HepG2 (cell line): ENCODE results near the gene CISD2. TPM values are rescaled to one million over a fixed set of nuclear protein-coding genes. Genes with fewer than 3 reads are reported as not detected.

ENCODE experiments used
- CCDC6 ChIP-seq: sonication (generic); formaldehyde crosslinking; IDR thresholded peaks from 2 replicates; pipeline ENCODE4 v1.8.1; 2022; ENCODE audit warnings: mild to moderate bottlenecking, missing genetic modification reagents, moderate library complexity
- CTCF ChIP-seq: sonication (generic); formaldehyde crosslinking; IDR thresholded peaks from 2 replicates; pipeline ENCODE4 v1.5.0; 2020; ENCODE audit warnings: mild to moderate bottlenecking, missing genetic modification reagents, moderate library complexity
- DMAP1 ChIP-seq: IDR thresholded peaks from 2 replicates; pipeline ENCODE4 v1.6.1; 2016
- EHMT2 ChIP-seq: fragments of 200-600 bp; sonication (generic); IDR thresholded peaks from 2 replicates; pipeline ENCODE4 v1.7.0; 2017; ENCODE audit warnings: antibody characterized with exemption, low read depth, low read length, borderline replicate concordance
- HMGXB3 ChIP-seq: sonication (generic); formaldehyde crosslinking; IDR thresholded peaks from 2 replicates; pipeline ENCODE4 v1.4.0; 2020; ENCODE audit warnings: missing genetic modification reagents, borderline replicate concordance
- IKZF5 ChIP-seq: IDR thresholded peaks from 2 replicates; pipeline ENCODE4 v1.6.1; 2018; ENCODE audit warnings: missing genetic modification reagents, mild to moderate bottlenecking, missing compliant biosample characterization
- KDM2A ChIP-seq: sonication (generic); formaldehyde crosslinking; IDR thresholded peaks from 2 replicates; pipeline ENCODE4 v1.4.0; 2020; ENCODE audit warnings: low read depth, missing genetic modification reagents, borderline replicate concordance
- MED8 ChIP-seq: sonication (generic); formaldehyde crosslinking; IDR thresholded peaks from 2 replicates; pipeline ENCODE4 v1.8.1; 2023; ENCODE audit warnings: mild to moderate bottlenecking, missing genetic modification reagents; ENCODE audit not compliant: insufficient replicate concordance
- MYC ChIP-seq: sonication (generic); formaldehyde crosslinking; IDR thresholded peaks from 2 replicates; pipeline ENCODE4 v1.9.0; 2021; ENCODE audit warnings: missing genetic modification reagents, borderline replicate concordance
- NFATC3 ChIP-seq: sonication (generic); formaldehyde crosslinking; IDR thresholded peaks from 2 replicates; pipeline ENCODE4 v1.5.1; 2020; ENCODE audit warnings: mild to moderate bottlenecking, missing genetic modification reagents
- PITX1 ChIP-seq: sonication (generic); formaldehyde crosslinking; IDR thresholded peaks from 2 replicates; pipeline ENCODE4 v1.5.1; 2020; ENCODE audit warnings: mild to moderate bottlenecking, missing genetic modification reagents
- POGZ ChIP-seq: sonication (generic); formaldehyde crosslinking; IDR thresholded peaks from 2 replicates; pipeline ENCODE4 v1.4.0; 2020; ENCODE audit warnings: mild to moderate bottlenecking, missing genetic modification reagents
- RELA ChIP-seq: sonication (generic); formaldehyde crosslinking; IDR thresholded peaks from 2 replicates; pipeline ENCODE4 v1.4.0; 2020; ENCODE audit warnings: missing genetic modification reagents
- RFXAP ChIP-seq: sonication (generic); formaldehyde crosslinking; IDR thresholded peaks from 2 replicates; pipeline ENCODE4 v1.4.0; 2020; ENCODE audit warnings: missing genetic modification reagents, borderline replicate concordance
- RNF2 ChIP-seq: fragments of 450-650 bp; conservative IDR thresholded peaks from 2 replicates; pipeline ENCODE4 v1.6.1; 2016; ENCODE audit warnings: low read depth
- SIN3A ChIP-seq: IDR thresholded peaks from 2 replicates; pipeline ENCODE4 v1.6.1; 2011; ENCODE audit warnings: low read depth, mild to moderate bottlenecking, control low read depth, low read length, borderline replicate concordance
- SP1 ChIP-seq, 2 experiments: fragments of 450-650 bp in 1 of 2; sonication (generic) in 1 of 2; formaldehyde crosslinking in 1 of 2; IDR thresholded peaks; 2 replicates each; pipeline versions ENCODE4 v1.4.0 to v1.6.1; 2016 to 2020; ENCODE audit warnings: missing genetic modification reagents in 1 of 2
- ZFP37 ChIP-seq: sonication (generic); formaldehyde crosslinking; IDR thresholded peaks from 2 replicates; pipeline ENCODE4 v1.4.0; 2020; ENCODE audit warnings: missing genetic modification reagents, borderline replicate concordance
- ZNF704 ChIP-seq: sonication (generic); formaldehyde crosslinking; IDR thresholded peaks from 2 replicates; pipeline ENCODE4 v1.8.1; 2023; ENCODE audit warnings: mild to moderate bottlenecking, inconsistent platforms, moderate library complexity, missing genetic modification reagents, borderline replicate concordance
- polyA plus RNA-seq, 8 experiments: library from polyadenylated mRNA; depleted of rRNA in 3 of 8; stranded (reverse) in 7 of 8; unstranded in 1 of 8; fragments of >200 nt; fragmentation: Illumina TruSeq in 4 of 8; extraction: Trizol in 4 of 8; gene quantifications; 2 replicates each; pipeline versions ENCODE4 v1.2.1 to v1.2.3, GENCODE V29; 2011 to 2016; ENCODE audit warnings: low read depth in 4 of 8, missing spikeins in 1 of 8, mixed read lengths in 1 of 8; ENCODE audit not compliant: insufficient read depth in 1 of 8
- total RNA-seq, 5 experiments: library from RNA; depleted of rRNA; stranded (reverse); fragments of >200 nt; fragmentation: Illumina TruSeq; extraction: Trizol; gene quantifications; 2 replicates each; pipeline ENCODE4 v1.2.3, GENCODE V29; 2016; ENCODE audit warnings: low read depth in 1 of 5

Gene CISD2
- total and polyA plus RNA-seq, 2 of the 13 experiments (the other 11 are each of a cell fraction or from before 2014, with no cell fraction given), result 24.5 to 37.7 TPM

- TF ChIP-seq IKZF5 (CRISPR knock-in tag) (peak; percentile 83), RNF2 (0 out of 2 replicates have a peak, but pooled peaks have one; percentile 64), DMAP1 (peak; percentile 55), CCDC6 (peak; percentile 92; the same call in 1 of the 2 replicates), KDM2A (peak; percentile 88), SP1 (IDR thresholded peaks at IDR 0.05) (peak; percentile 69; the same call in 1 of the 2 replicates), SP1 (CRISPR knock-in tag; IDR thresholded peaks at IDR 0.05) (peak; percentile 77), RELA (CRISPR knock-in tag) (0 out of 2 replicates have a peak, but pooled peaks have one; percentile 44), HMGXB3 (CRISPR knock-in tag) (peak; percentile 68; the same call in 1 of the 2 replicates), CTCF (peak; percentile 52), NFATC3 (CRISPR knock-in tag) (peak; percentile 76; the same call in 1 of the 2 replicates), EHMT2 (peak; percentile 69; the same call in 1 of the 2 replicates), POGZ (CRISPR knock-in tag) (peak; percentile 86), ZNF704 (CRISPR knock-in tag) (no peak), MYC (peak; percentile 48; the same call in 1 of the 2 replicates), ZFP37 (CRISPR knock-in tag) (peak; percentile 69; the same call in 1 of the 2 replicates), RFXAP (CRISPR knock-in tag) (peak; percentile 60), SIN3A (peak; percentile 78; the same call in 1 of the 2 replicates), PITX1 (CRISPR knock-in tag) (peak; percentile 91), MED8 (CRISPR knock-in tag) (peak; percentile 68)
These were observed 40.9 kb upstream of the CISD2 start (continued) for GRCh38 chr4:102827674-102828496.
